22Rv1 (cell line): ENCODE measurements around the gene FRMD3.

Experiments
- CTCF ChIP-seq: fragments of 450-650 bp; IDR thresholded peaks from 2 replicates; pipeline ENCODE4 v1.5.1; 2017; ENCODE audit warnings: mild to moderate bottlenecking
- ZFX ChIP-seq: fragments of 450-650 bp; IDR thresholded peaks from 2 replicates; pipeline ENCODE4 v1.6.1; 2017; ENCODE audit warnings: antibody characterized with exemption, borderline replicate concordance

- peak; percentile 61 for TF ChIP-seq CTCF
- no peak for TF ChIP-seq ZFX
Measured at GRCh38 chr9:83199240-83199639, 339.0 kb downstream of the FRMD3 start.
